Tibial nerve (tissue), 4 donors: ENCODE data around the gene UNC45A. TPM values are rescaled to one million over a fixed set of nuclear protein-coding genes. Genes with fewer than 3 reads are reported as not detected.

Experiments
- DNase-seq, 2 donors: peaks; one replicate each; pipeline ENCODE4 v3.0.0-alpha.2; 2019; ENCODE audit warnings: low spot score in 2 of 2
- H3K27ac ChIP-seq, 4 donors: fragments of 200-600 bp; sonication (generic) in 3 of 4; one replicate each; pipeline ENCODE4 v1.5.1; 2017 to 2019; ENCODE audit warnings: mild to moderate bottlenecking in 1 of 4
- H3K27me3 ChIP-seq, 2 donors: fragments of 200-600 bp; sonication (generic) in 1 of 2; one replicate each; pipeline versions ENCODE4 v1.5.1 to v1.6.0; 2017 to 2019
- H3K36me3 ChIP-seq, 3 donors: fragments of 200-600 bp; sonication (generic); one replicate each; pipeline ENCODE4 v1.5.1; 2018 to 2019
- H3K4me1 ChIP-seq, 4 donors: fragments of 200-600 bp; sonication (generic) in 3 of 4; one replicate each; pipeline ENCODE4 v1.5.1; 2017 to 2019
- H3K4me3 ChIP-seq, 4 donors: fragments of 200-600 bp; sonication (generic) in 3 of 4; one replicate each; pipeline ENCODE4 v1.5.1; 2017 to 2019; ENCODE audit warnings: mild to moderate bottlenecking in 1 of 4, moderate library complexity in 1 of 4
- H3K9me3 ChIP-seq, 4 donors: fragments of 200-600 bp; sonication (generic) in 3 of 4; one replicate each; pipeline ENCODE4 v1.5.1; 2017 to 2019
- CTCF ChIP-seq, 5 experiments: fragments of 200-600 bp in 3 of 5; fragments of 450-650 bp in 2 of 5; sonication (generic) in 3 of 5; IDR thresholded peaks; one replicate each; pipeline ENCODE4 v1.5.1; 2016 to 2019; ENCODE audit warnings: antibody characterized with exemption in 5 of 5, mild to moderate bottlenecking in 3 of 5, moderate library complexity in 2 of 5
- EP300 ChIP-seq, 2 donors: sonication (generic); formaldehyde crosslinking; IDR thresholded peaks; one replicate each; pipeline ENCODE4 v1.6.1; 2017; ENCODE audit warnings: antibody characterized with exemption in 2 of 2, mild to moderate bottlenecking in 1 of 2
- POLR2A ChIP-seq, 2 donors: fragments of 450-650 bp; IDR thresholded peaks; one replicate each; pipeline ENCODE4 v1.6.1; 2017; ENCODE audit warnings: antibody characterized with exemption in 2 of 2, mild to moderate bottlenecking in 2 of 2, moderate library complexity in 2 of 2
- WGBS, 2 donors: methylation state at CpG; one replicate each; pipeline ENCODE4 v1.1.5; 2018; 5-methylcytosine and 5-hydroxymethylcytosine counted together
- total RNA-seq, 4 donors: library from RNA; depleted of rRNA; stranded (reverse); fragments of >200 nt; gene quantifications; one replicate each; pipeline ENCODE4 v1.1.0, GENCODE V29; 2016

The UNC45A gene
- total RNA-seq, result 10 to 100 TPM; 47.7 to 64.2 (median 58.4) TPM

- no peaks in the 10 kb centered on the region for H3K27me3 ChIP-seq
- TF ChIP-seq CTCF (IDR thresholded peaks at IDR 0.05), result no peak
- peak; percentile 14 to 79 for TF ChIP-seq POLR2A (IDR thresholded peaks at IDR 0.05)
- peak; percentile 47 to 85 for TF ChIP-seq EP300 (IDR thresholded peaks at IDR 0.05)
- WGBS, 2 donors, result 1% methylated on average over 34 to 50 of the region's 65 CpGs
- H3K36me3 ChIP-seq, result peaks cover 0 to 24% (median 7%) of the 10 kb centered on the region in 3 donors
- peak within 1 kb of the TSS; percentile 83 to 95 (median 90) for H3K27ac ChIP-seq
- peaks cover 0 to 62% (median 33%) of the 10 kb centered on the region in 4 donors for H3K4me1 ChIP-seq
- DNase-seq, result peak; percentile 85 to 89
- peak within 1 kb of the TSS; percentile 59 to 81 (median 80) for H3K4me3 ChIP-seq
- H3K9me3 ChIP-seq, result no peaks in the 10 kb centered on the region
Observed at GRCh38 chr15:90934949-90935751, at the start of gene UNC45A. Gene UNC45A, plus strand, starts transcription at chr15:90935285. Its CDS starts 40 bp downstream, at chr15:90935325.

GRCh38 chr15:90885432-90886290 is 49.4 kb upstream of the UNC45A start:
- 31 to 37% methylated on average over 18 to 23 of the region's 23 CpGs for WGBS, 2 donors
- H3K4me1 ChIP-seq, result peaks cover 0 to 53% (median 34%) of the 10 kb centered on the region in 4 donors
- peak; percentile 75 to 88 for DNase-seq
- H3K4me3 ChIP-seq, result peak overlapping the region; percentile 38 to 64 (median 58)
- H3K9me3 ChIP-seq, result no peaks in the 10 kb centered on the region
- no peaks in the 10 kb centered on the region for H3K27me3 ChIP-seq
- H3K27ac ChIP-seq, result peak overlapping the region; percentile 89 to 98 (median 96)
- TF ChIP-seq CTCF (IDR thresholded peaks at IDR 0.05) (peak; percentile 95 to 98 (median 97)), EP300 (IDR thresholded peaks at IDR 0.05) (peak in 1 of 2 donors; percentile 55), POLR2A (IDR thresholded peaks at IDR 0.05) (no peak)
- peaks cover 0 to 63% (median 6%) of the 10 kb centered on the region in 3 donors for H3K36me3 ChIP-seq

DNA sequence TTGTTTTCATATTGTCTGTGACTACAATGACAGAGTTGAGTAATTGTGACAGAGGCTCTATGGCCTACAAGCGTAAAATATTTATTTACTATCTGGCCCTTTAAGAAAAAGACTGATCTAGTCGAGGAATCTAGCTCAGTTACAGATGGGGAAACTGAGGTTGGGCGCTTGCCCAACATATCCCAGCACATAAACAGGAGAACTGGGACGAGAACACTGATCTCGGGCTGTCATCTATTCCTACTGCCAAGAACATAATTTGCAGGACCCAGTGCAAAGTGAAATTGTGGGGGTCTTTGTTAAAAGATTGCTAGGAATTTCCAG is 48.8 kb upstream of the UNC45A start:
- H3K27me3 ChIP-seq, result no peaks in the 10 kb centered on the region
- 30 to 36% methylated on average over 5 of the region's 5 CpGs for WGBS, 2 donors
- H3K4me3 ChIP-seq, result peak overlapping the region in 1 of 4 donors; percentile 64
- TF ChIP-seq EP300 (IDR thresholded peaks at IDR 0.05), result no peak
- TF ChIP-seq CTCF (IDR thresholded peaks at IDR 0.05), result peak in 2 of 5 experiments; percentile 2 to 10
- no peak for TF ChIP-seq POLR2A (IDR thresholded peaks at IDR 0.05)
- no peak for DNase-seq
- peaks cover 0 to 63% (median 7%) of the 10 kb centered on the region in 3 donors for H3K36me3 ChIP-seq
- H3K4me1 ChIP-seq, result peaks cover 0 to 53% (median 34%) of the 10 kb centered on the region in 4 donors
- H3K9me3 ChIP-seq, result no peaks in the 10 kb centered on the region
- peak overlapping the region in 3 of 4 donors; percentile 95 to 98 (median 97) for H3K27ac ChIP-seq

GRCh38 chr15:90887037-90887481 is 48.0 kb upstream of the UNC45A start:
- H3K36me3 ChIP-seq, result peaks cover 0 to 63% (median 7%) of the 10 kb centered on the region in 3 donors
- peak overlapping the region in 3 of 4 donors; percentile 95 to 98 (median 97) for H3K27ac ChIP-seq
- no peak for TF ChIP-seq CTCF (IDR thresholded peaks at IDR 0.05)
- TF ChIP-seq EP300 (IDR thresholded peaks at IDR 0.05), result no peak
- H3K9me3 ChIP-seq, result no peaks in the 10 kb centered on the region
- no peak for DNase-seq
- H3K27me3 ChIP-seq, result no peaks in the 10 kb centered on the region
- no peak overlapping the region for H3K4me3 ChIP-seq
- WGBS, 2 donors, result 90 to 91% methylated on average over 12 to 13 of the region's 13 CpGs
- H3K4me1 ChIP-seq, result peaks cover 0 to 53% (median 34%) of the 10 kb centered on the region in 4 donors
